WTC11 (cell line): ENCODE results near the gene PTPRK. TPM values are rescaled to one million over a fixed set of nuclear protein-coding genes. Genes with fewer than 3 reads are reported as not detected.

Source experiments
- ATAC-seq: fragments of 200-7000 bp; cut with Tn5 transposase; 2 replicates; pipeline ENCODE4 v1.10.0; 2021; ENCODE audit warnings: mild to moderate bottlenecking, moderate library complexity
- CTCF ChIA-PET: fragments of 300-600 bp; sonication (Branson Sonifier 250); formaldehyde crosslinking; loops from one replicate; lab custom pipeline; 2021; ENCODE audit warnings: antibody characterized with exemption; lab: Charles Lee
- POLR2A ChIA-PET: fragments of 350-600 bp; sonication (Branson Sonifier 250); formaldehyde crosslinking; loops from one replicate; lab custom pipeline; 2021; ENCODE audit warnings: antibody characterized with exemption; lab: Charles Lee
- DNase-seq: peaks from one replicate; pipeline ENCODE4 v3.0.0; 2021; ENCODE audit warnings: low spot score
- H3K27ac Mint-ChIP-seq: 2 replicates; pipeline ENCODE4 v1.8.0; 2021; ENCODE audit warnings: mixed read lengths
- H3K27me3 Mint-ChIP-seq: 2 replicates; pipeline ENCODE4 v1.8.0; 2021; ENCODE audit warnings: low read depth, mild to moderate bottlenecking, moderate library complexity, mixed read lengths
- H3K36me3 Mint-ChIP-seq: 2 replicates; pipeline ENCODE4 v1.8.0; 2021; ENCODE audit warnings: mixed read lengths
- H3K4me1 Mint-ChIP-seq: 2 replicates; pipeline ENCODE4 v1.8.0; 2022; ENCODE audit warnings: mixed read lengths
- H3K4me3 Mint-ChIP-seq: 2 replicates; pipeline ENCODE4 v1.8.0; 2021; ENCODE audit warnings: mild to moderate bottlenecking, moderate library complexity, mixed read lengths
- H3K9me3 Mint-ChIP-seq: 2 replicates; pipeline ENCODE4 v1.8.0; 2021; ENCODE audit warnings: mixed read lengths
- ARID4B ChIP-seq: sonication (generic); formaldehyde crosslinking; IDR thresholded peaks from 2 replicates; pipeline ENCODE4 v1.8.0; 2023; ENCODE audit warnings: missing genetic modification reagents, mild to moderate bottlenecking, borderline replicate concordance
- ATF3 ChIP-seq: sonication (generic); formaldehyde crosslinking; conservative IDR thresholded peaks from 2 replicates; pipeline ENCODE4 v1.8.1; 2022; ENCODE audit warnings: mild to moderate bottlenecking, missing genetic modification reagents
- CBFB ChIP-seq: sonication (generic); formaldehyde crosslinking; IDR thresholded peaks from 2 replicates; pipeline ENCODE4 v1.8.1; 2022; ENCODE audit warnings: mild to moderate bottlenecking, low read depth, missing genetic modification reagents
- CDX4 ChIP-seq: fragments of 250-450 bp; sonication (Bioruptor Pico); IDR thresholded peaks from 2 replicates; pipeline ENCODE4 v1.9.0; 2021; ENCODE audit warnings: moderate library complexity, mild to moderate bottlenecking, inconsistent platforms, borderline replicate concordance
- CREM ChIP-seq: sonication (generic); formaldehyde crosslinking; IDR thresholded peaks from 2 replicates; pipeline ENCODE4 v1.8.1; 2022; ENCODE audit warnings: mild to moderate bottlenecking, missing genetic modification reagents, moderate library complexity
- ESRRA ChIP-seq: sonication (generic); formaldehyde crosslinking; IDR thresholded peaks from 2 replicates; pipeline ENCODE4 v1.8.1; 2022; ENCODE audit warnings: mild to moderate bottlenecking, missing genetic modification reagents, borderline replicate concordance
- FOXP4 ChIP-seq: sonication (generic); formaldehyde crosslinking; IDR thresholded peaks from 2 replicates; pipeline ENCODE4 v1.8.0; 2022; ENCODE audit warnings: mild to moderate bottlenecking, missing genetic modification reagents
- IRF2 ChIP-seq: sonication (generic); formaldehyde crosslinking; IDR thresholded peaks from 2 replicates; pipeline ENCODE4 v1.8.0; 2022; ENCODE audit warnings: low read depth, missing genetic modification reagents, borderline replicate concordance
- MLX ChIP-seq: sonication (generic); formaldehyde crosslinking; IDR thresholded peaks from 2 replicates; pipeline ENCODE4 v1.8.1; 2023; ENCODE audit warnings: mild to moderate bottlenecking, missing genetic modification reagents, moderate library complexity
- NFYB ChIP-seq: sonication (generic); formaldehyde crosslinking; conservative IDR thresholded peaks from 2 replicates; pipeline ENCODE4 v1.8.0; 2022; ENCODE audit warnings: low read depth, missing genetic modification reagents
- NR3C1 ChIP-seq: sonication (generic); formaldehyde crosslinking; conservative IDR thresholded peaks from 2 replicates; pipeline ENCODE4 v1.8.1; 2023; ENCODE audit warnings: low read depth, mild to moderate bottlenecking, missing genetic modification reagents
- PREB ChIP-seq: sonication (generic); formaldehyde crosslinking; IDR thresholded peaks from 2 replicates; pipeline ENCODE4 v1.8.1; 2022; ENCODE audit warnings: mild to moderate bottlenecking, missing genetic modification reagents, moderate library complexity, borderline replicate concordance
- PRRX2 ChIP-seq: fragments of 250-450 bp; sonication (Bioruptor Pico); IDR thresholded peaks from 2 replicates; pipeline ENCODE4 v1.8.0; 2021; ENCODE audit warnings: mild to moderate bottlenecking
- RELA ChIP-seq: sonication (generic); formaldehyde crosslinking; IDR thresholded peaks from 2 replicates; pipeline ENCODE4 v1.8.1; 2022; ENCODE audit warnings: missing genetic modification reagents, mild to moderate bottlenecking, borderline replicate concordance
- TCF7 ChIP-seq: sonication (generic); formaldehyde crosslinking; IDR thresholded peaks from 2 replicates; pipeline ENCODE4 v1.8.0; 2022; ENCODE audit warnings: mild to moderate bottlenecking, low read depth, missing genetic modification reagents, moderate library complexity
- TEAD1 ChIP-seq: sonication (generic); formaldehyde crosslinking; IDR thresholded peaks from 2 replicates; pipeline ENCODE4 v1.8.0; 2022; ENCODE audit warnings: mild to moderate bottlenecking, missing genetic modification reagents
- TP53 ChIP-seq: sonication (generic); formaldehyde crosslinking; IDR thresholded peaks from 2 replicates; pipeline ENCODE4 v1.8.1; 2023; ENCODE audit warnings: mild to moderate bottlenecking, missing genetic modification reagents
- ZBTB21 ChIP-seq: sonication (generic); formaldehyde crosslinking; IDR thresholded peaks from 2 replicates; pipeline ENCODE4 v1.8.1; 2023; ENCODE audit warnings: mild to moderate bottlenecking, missing genetic modification reagents, borderline replicate concordance
- ZMAT4 ChIP-seq: fragments of 250-450 bp; sonication (Bioruptor Pico); IDR thresholded peaks from 2 replicates; pipeline ENCODE4 v1.9.0; 2021; ENCODE audit warnings: mild to moderate bottlenecking
- ZNF121 ChIP-seq: sonication (generic); formaldehyde crosslinking; IDR thresholded peaks from 2 replicates; pipeline ENCODE4 v1.8.0; 2023; ENCODE audit warnings: missing genetic modification reagents
- ZNF219 ChIP-seq: sonication (generic); formaldehyde crosslinking; IDR thresholded peaks from 2 replicates; pipeline ENCODE4 v1.8.0; 2023; ENCODE audit warnings: missing genetic modification reagents, mild to moderate bottlenecking, borderline replicate concordance
- ZNF416 ChIP-seq: fragments of 250-450 bp; sonication (Bioruptor Pico); IDR thresholded peaks from 2 replicates; pipeline ENCODE4 v1.9.0; 2021; ENCODE audit warnings: mild to moderate bottlenecking, inconsistent platforms
- ZNF532 ChIP-seq: fragments of 250-450 bp; sonication (Bioruptor Pico); IDR thresholded peaks from 2 replicates; pipeline ENCODE4 v1.9.0; 2021; ENCODE audit warnings: mild to moderate bottlenecking, borderline replicate concordance
- total RNA-seq: library from RNA; stranded (reverse); gene quantifications from 3 replicates; pipeline ENCODE4 v1.2.3, GENCODE V29; 2021

Gene PTPRK
- total RNA-seq, 1 experiment from 2014 or later: 44.8 TPM

- TF ChIP-seq FOXP4 (CRISPR knock-in tag) (no peak), CBFB (CRISPR knock-in tag) (no peak), MLX (CRISPR knock-in tag) (no peak), ZNF416 (CRISPR knock-in tag) (no peak), ZBTB21 (CRISPR knock-in tag) (no peak), ATF3 (CRISPR knock-in tag) (no peak), ZNF532 (CRISPR knock-in tag) (no peak), ZMAT4 (no peak), NFYB (CRISPR knock-in tag) (no peak), TP53 (CRISPR knock-in tag) (no peak), ZNF121 (CRISPR knock-in tag) (no peak), ESRRA (CRISPR knock-in tag) (no peak)
Observed at GRCh38 chr6:128347123-128347522, 173.3 kb downstream of the PTPRK start (continued).

GRCh38 chr6:128346569-128346968 is 173.8 kb downstream of the PTPRK start:
- H3K27ac Mint-ChIP-seq: no peak overlapping the region
- no peaks in the 10 kb centered on the region for H3K9me3 Mint-ChIP-seq
- peaks cover 9% of the 10 kb centered on the region for H3K4me1 Mint-ChIP-seq
- POLR2A ChIA-PET: no interaction called here
- H3K27me3 Mint-ChIP-seq: no peaks in the 10 kb centered on the region
- H3K4me3 Mint-ChIP-seq: no peak overlapping the region
- no peaks in the 10 kb centered on the region for H3K36me3 Mint-ChIP-seq
- no peak for DNase-seq
- no peak for ATAC-seq
- CTCF ChIA-PET: no interaction called here
- no peak for TF ChIP-seq RELA (CRISPR knock-in tag)
- no peak for TF ChIP-seq IRF2 (CRISPR knock-in tag)
- TF ChIP-seq CDX4 (CRISPR knock-in tag): no peak
- TF ChIP-seq ZNF219: no peak
- TF ChIP-seq ARID4B (CRISPR knock-in tag): no peak
- no peak for TF ChIP-seq CREM (CRISPR knock-in tag)
- TF ChIP-seq PRRX2 (CRISPR knock-in tag): no peak
- TF ChIP-seq TCF7 (CRISPR knock-in tag): no peak
- TF ChIP-seq TEAD1: no peak
- no peak for TF ChIP-seq PREB (CRISPR knock-in tag)
- TF ChIP-seq NR3C1 (CRISPR knock-in tag): no peak
- no peak for TF ChIP-seq ZMAT4
